Lung (tissue), 5 donors: ENCODE results near the gene ERLEC1. TPM values are rescaled to one million over a fixed set of nuclear protein-coding genes. Genes with fewer than 3 reads are reported as not detected.

Source experiments
- polyA plus RNA-seq, 2 donors: library from polyadenylated mRNA; stranded (reverse); fragments of 200-250 nt; gene quantifications; one replicate each; pipeline ENCODE4 v1.2.1, GENCODE V29; 2013
- small RNA-seq: library from RNA; depleted of rRNA; stranded (forward); fragments of <200 nt; gene quantifications from one replicate; pipeline ENCODE3, GENCODE V24; 2014; ENCODE audit warnings: low replicate concordance
- total RNA-seq, 2 donors: library from RNA; depleted of rRNA in 1 of 2; stranded (reverse); fragments of >200 nt in 1 of 2; gene quantifications; one replicate each; pipeline ENCODE4 v1.2.1, GENCODE V29; 2014 to 2021
- donor health status: Bipolar disorder and iron deficiency.
- donor health status: healthy.
- donor health status: DM: yes; HTN: yes; CAD: no.

The ERLEC1 gene
- total and polyA plus RNA-seq, 4 donors = 39.8 to 64.7 (median 56.3) TPM

Small RNA genes within 50 kb of the gene (small RNA-seq; reads per million reads assigned to genes)
- gene MIR3682 = not detected

Other genes starting within 250 kb of the ERLEC1 start
- gene CHAC2, start 19.2 kb upstream of the ERLEC1 start, total RNA-seq = 1 to 10 TPM; 1.6 to 4.0 TPM
- gene CHAC2, start 19.2 kb upstream of the ERLEC1 start, polyA plus RNA-seq = 1 to 10 TPM; 4.9 to 5.4 TPM
- gene ASB3, start 91 bp upstream of the ERLEC1 start, total RNA-seq = 10 to 100 TPM; 24.3 to 54.9 TPM
- gene ASB3, start 91 bp upstream of the ERLEC1 start, polyA plus RNA-seq = 10 to 100 TPM in 1 of 2 donors, 1 to 10 TPM in 1; 7.0 to 11.9 TPM
- gene GPR75, start 72.9 kb downstream of the ERLEC1 start, total RNA-seq = 1 to 10 TPM; 1.4 to 2.8 TPM
- gene GPR75, start 72.9 kb downstream of the ERLEC1 start, polyA plus RNA-seq = under 1 TPM; 0.71 to 0.72 TPM
- gene PSME4, start 183.9 kb downstream of the ERLEC1 start, total RNA-seq = 10 to 100 TPM; 54.6 to 72.5 TPM
- 10 to 100 TPM; 20.8 to 35.1 TPM for gene PSME4, start 183.9 kb downstream of the ERLEC1 start, polyA plus RNA-seq